LNCaP clone FGC (cell line): ENCODE measurements around the gene SEC23A.
"Not testable (repeated sequence)": the region's sequence is repeated elsewhere in the genome, so short reads cannot be mapped to it uniquely, and the experiment has no call there.

Source experiments
- DNase-seq: peaks from one replicate; pipeline ENCODE4 v3.0.0-alpha.2; 2011; ENCODE audit warnings: low read depth
- H3K4me3 ChIP-seq: 2 replicates; pipeline ENCODE4 v1.5.1; 2011; ENCODE audit warnings: mild to moderate bottlenecking, low read depth, low read length, control low read depth
- CTCF ChIP-seq: IDR thresholded peaks from 2 replicates; pipeline ENCODE4 v1.5.1; 2012; ENCODE audit warnings: mild to moderate bottlenecking; ENCODE audit not compliant: control insufficient read depth, insufficient read depth; ENCODE audit errors: extremely low read depth

The SEC23A gene

GRCh38 chr14:39055786-39056474 lies 47.1 kb downstream of the SEC23A start:
- TF ChIP-seq CTCF: no peak
- no peak for DNase-seq
- no peak overlapping the region for H3K4me3 ChIP-seq

- not testable (repeated sequence) for H3K4me3 ChIP-seq, DNase-seq
Measured at GRCh38 chr14:39052869-39053454, 50.1 kb downstream of the SEC23A start.

DNA sequence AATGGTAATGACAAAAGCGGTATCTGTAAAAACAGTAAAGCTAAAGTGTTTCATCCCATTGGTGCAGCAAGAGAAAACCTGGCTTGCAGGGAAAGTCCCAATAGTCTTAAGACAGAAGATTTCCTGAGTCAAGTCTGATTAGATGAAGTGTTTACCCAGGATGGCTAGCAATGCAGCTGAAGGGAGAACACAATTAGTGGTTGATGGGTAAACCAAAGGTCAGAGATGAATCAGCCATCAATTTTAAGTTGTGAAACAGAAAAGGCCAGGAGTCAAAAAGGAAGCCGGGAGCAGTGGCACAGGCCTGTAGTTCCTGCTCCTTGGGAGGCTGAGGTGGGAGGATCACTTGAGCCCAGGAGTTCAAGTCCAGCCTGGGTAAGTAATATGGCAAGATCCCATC lies 52.6 kb downstream of the SEC23A start:
- H3K4me3 ChIP-seq: no peak overlapping the region
- TF ChIP-seq CTCF: no peak
- no peak for DNase-seq

GRCh38 chr14:39045889-39046288 lies 57.1 kb downstream of the SEC23A start:
- not testable (repeated sequence) for H3K4me3 ChIP-seq, DNase-seq

- no peak for TF ChIP-seq CTCF
Measured at GRCh38 chr14:39043352-39043943, 59.6 kb downstream of the SEC23A start.

DNA sequence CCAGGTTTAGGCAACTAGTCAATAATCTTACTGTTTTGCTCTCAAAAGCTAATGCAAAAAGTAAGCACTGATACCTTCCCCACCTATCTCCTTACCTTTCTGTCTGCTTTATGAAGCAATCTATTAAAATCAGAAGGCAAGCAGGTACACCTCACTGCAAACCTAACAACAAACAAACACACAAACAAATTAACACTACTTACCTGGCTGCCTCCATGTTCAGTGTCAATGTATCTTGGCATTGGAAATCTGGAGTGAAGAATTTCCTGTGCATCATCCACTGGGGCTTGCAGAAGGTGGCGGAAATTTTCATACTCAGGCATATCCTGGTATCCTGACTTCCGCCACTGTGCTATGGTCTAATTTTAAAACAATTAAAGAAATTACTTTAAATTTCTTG lies 62.5 kb downstream of the SEC23A start:
- no peak for DNase-seq
- no peak for TF ChIP-seq CTCF

More at GRCh38 chr14:39043352-39043943, 59.6 kb downstream of the SEC23A start:
- DNase-seq: no peak
- H3K4me3 ChIP-seq: no peak overlapping the region

GRCh38 chr14:39038542-39038941 lies 64.5 kb downstream of the SEC23A start:
- no peak for TF ChIP-seq CTCF

More for the DNA sequence above, 62.5 kb downstream of the SEC23A start:
- H3K4me3 ChIP-seq: no peak overlapping the region

GRCh38 chr14:39036760-39037159 lies 66.3 kb downstream of the SEC23A start:
- TF ChIP-seq CTCF: no peak
- no peak for DNase-seq
- no peak overlapping the region for H3K4me3 ChIP-seq

More at GRCh38 chr14:39038542-39038941, 64.5 kb downstream of the SEC23A start:
- no peak overlapping the region for H3K4me3 ChIP-seq
- no peak for DNase-seq
